Ureter (tissue), 1 donor: ENCODE data around the gene ROBO2. TPM values are rescaled to one million over a fixed set of nuclear protein-coding genes. Genes with fewer than 3 reads are reported as not detected.

Experiments
- DNase-seq: peaks from one replicate; pipeline ENCODE4 v3.0.0-alpha.2; 2020; ENCODE audit warnings: low spot score
- total RNA-seq: library from RNA; stranded (reverse); gene quantifications from one replicate; pipeline ENCODE4 v1.2.4, GENCODE V29; 2023
- donor health status: DM: yes; HTN: yes; CAD: no.

Gene ROBO2
- total RNA-seq, 1 donor from 2014 or later: 0.39 TPM

- DNase-seq: no peak
These were observed 371.4 kb downstream of the ROBO2 start for GRCh38 chr3:77411334-77411733.

GRCh38 chr3:77412021-77412438 is 372.1 kb downstream of the ROBO2 start:
- no peak for DNase-seq

- no peak for DNase-seq
These were observed 372.7 kb downstream of the ROBO2 start for GRCh38 chr3:77412584-77412983.

- no peak for DNase-seq
These were observed 375.0 kb downstream of the ROBO2 start for GRCh38 chr3:77414881-77415280.

GRCh38 chr3:77420336-77420735 is 380.4 kb downstream of the ROBO2 start:
- no peak for DNase-seq

- no peak for DNase-seq
These were observed 382.0 kb downstream of the ROBO2 start for GRCh38 chr3:77421916-77422315.

- no peak for DNase-seq
These were observed 386.6 kb downstream of the ROBO2 start for GRCh38 chr3:77426531-77426930.

- DNase-seq: no peak
These were observed 387.6 kb downstream of the ROBO2 start for GRCh38 chr3:77427528-77427927.

GRCh38 chr3:77436908-77437307 is 397.0 kb downstream of the ROBO2 start:
- no peak for DNase-seq

- DNase-seq: no peak
These were observed 406.2 kb downstream of the ROBO2 start for GRCh38 chr3:77446084-77446483.

- DNase-seq: no peak
These were observed 406.9 kb downstream of the ROBO2 start for GRCh38 chr3:77446761-77447160.

- no peak for DNase-seq
These were observed 409.8 kb downstream of the ROBO2 start for GRCh38 chr3:77449459-77450350.

GRCh38 chr3:77456431-77456830 is 416.5 kb downstream of the ROBO2 start:
- no peak for DNase-seq

- no peak for DNase-seq
These were observed 417.0 kb downstream of the ROBO2 start for GRCh38 chr3:77456906-77457305.

GRCh38 chr3:77459926-77460325 is 420.0 kb downstream of the ROBO2 start:
- DNase-seq: no peak

- no peak for DNase-seq
These were observed 420.4 kb downstream of the ROBO2 start for GRCh38 chr3:77460326-77460725.

- no peak for DNase-seq
These were observed 423.1 kb downstream of the ROBO2 start for GRCh38 chr3:77462951-77463350.

- DNase-seq: no peak
These were observed 424.3 kb downstream of the ROBO2 start for GRCh38 chr3:77464111-77464688.

- DNase-seq: no peak
These were observed 426.7 kb downstream of the ROBO2 start for GRCh38 chr3:77466562-77467115.

- no peak for DNase-seq
These were observed 428.1 kb downstream of the ROBO2 start for GRCh38 chr3:77467702-77468625.

GRCh38 chr3:77468626-77469020 is 428.7 kb downstream of the ROBO2 start:
- DNase-seq: no peak

GRCh38 chr3:77475507-77475906 is 435.6 kb downstream of the ROBO2 start:
- no peak for DNase-seq
